Measurements from ENCODE around the gene GRID1. TPM values are rescaled to one million over a fixed set of nuclear protein-coding genes. Genes with fewer than 3 reads are reported as not detected.

The GRID1 gene
- total RNA-seq, 1 experiment from 2014 or later: not detected

DNA sequence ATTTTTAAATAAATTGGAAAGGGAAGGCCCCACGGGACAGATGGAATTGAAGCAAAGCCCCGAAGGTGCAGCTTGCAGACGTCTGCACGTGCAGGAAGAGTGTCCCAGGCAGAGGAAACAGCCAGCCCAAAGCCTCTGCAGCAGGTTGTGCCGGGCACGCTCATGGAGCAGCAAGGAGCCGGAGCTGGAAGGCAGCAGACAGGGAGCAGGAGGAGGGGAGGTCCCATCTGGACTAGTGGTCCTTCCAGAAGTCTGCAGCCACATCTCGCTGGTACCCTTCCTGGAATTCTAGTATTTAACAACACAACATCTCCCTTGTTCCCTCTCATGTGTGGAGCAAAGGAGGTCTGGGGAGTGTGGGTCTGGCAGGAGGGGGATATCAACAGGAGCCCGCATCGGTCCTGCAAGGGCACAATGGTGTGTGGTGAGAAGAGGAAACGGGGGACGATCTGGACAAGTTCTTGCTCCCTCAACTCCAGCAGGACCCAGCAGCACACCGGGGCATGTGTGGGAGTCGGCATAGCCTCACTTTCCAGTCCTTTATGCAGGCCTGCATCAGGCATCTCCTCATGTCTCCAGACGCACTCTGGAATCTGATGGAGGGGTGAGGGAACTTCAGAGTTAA is 169.3 kb downstream of the GRID1 start:
- Histone ChIP-seq H3K4me1 (ENCODE audit: insufficient read depth, low read length) (no peaks in the 10 kb centered on the region), H3K9me3 (ENCODE audit: low read length) (no peaks in the 10 kb centered on the region), H4K20me1 (ENCODE audit: low read length) (no peaks in the 10 kb centered on the region), H3K9ac (ENCODE audit: low read length) (no peak overlapping the region), H2AFZ (ENCODE audit: low read length) (no peak overlapping the region), H3K27ac (ENCODE audit: low read length) (no peak overlapping the region), H3K4me3 (ENCODE audit: low read length) (no peak overlapping the region), H3K79me2 (ENCODE audit: low read length) (no peaks in the 10 kb centered on the region), H3K4me2 (ENCODE audit: low read length) (no peak overlapping the region), H3F3A (ENCODE audit: low read length, unreplicated experiment) (no peaks in the 10 kb centered on the region), H3K36me3 (ENCODE audit: low read depth, low read length) (no peaks in the 10 kb centered on the region), H3K9me2 (replicated peaks; ENCODE audit: low read length) (no peaks in the 10 kb centered on the region), H3K27me3 (ENCODE audit: low read length) (peaks cover 13% of the 10 kb centered on the region; the same call in 1 of the 2 replicates)
- intact Hi-C loops (cut with micrococcal nuclease): no loop called here
- ATAC-seq (no peak), DNase-seq (no peak)
- CTCF ChIA-PET: no interaction called here
- BruUV-seq (replicated peaks): no TSS peak
- POLR2A ChIA-PET (ENCODE audit: unreplicated experiment): no interaction called here
- TF ChIP-seq EZH2phosphoT487 (IDR thresholded peaks at IDR 0.05; ENCODE audit: borderline replicate concordance, low read length): no peak
- no peak for TF ChIP-seq CTCF (conservative IDR thresholded peaks at IDR 0.05; ENCODE audit: low read depth, low read length)
- no peak for TF ChIP-seq EZH2 (IDR thresholded peaks at IDR 0.05; ENCODE audit: low read length, unreplicated experiment)

- no peak for DNase-seq
- ChIA-PET POLR2A (ENCODE audit: unreplicated experiment) (no interaction called here), CTCF (no interaction called here)
- no peaks in the 10 kb centered on the region for H4K20me1 ChIP-seq (ENCODE audit: low read length)
- BruUV-seq (replicated peaks): no TSS peak
- H3F3A ChIP-seq (ENCODE audit: low read length, unreplicated experiment): no peaks in the 10 kb centered on the region
- peaks cover 13% of the 10 kb centered on the region; the same call in 1 of the 2 replicates for H3K27me3 ChIP-seq (ENCODE audit: low read length)
- intact Hi-C loops (cut with micrococcal nuclease): no loop called here
- no peaks in the 10 kb centered on the region for H3K9me3 ChIP-seq (ENCODE audit: low read length)
- H3K4me2 ChIP-seq (ENCODE audit: low read length): no peak overlapping the region
- H3K4me3 ChIP-seq (ENCODE audit: low read length): no peak overlapping the region
- no peaks in the 10 kb centered on the region for H3K9me2 ChIP-seq (replicated peaks; ENCODE audit: low read length)
- TF ChIP-seq EZH2 (IDR thresholded peaks at IDR 0.05; ENCODE audit: low read length, unreplicated experiment) (no peak), CTCF (conservative IDR thresholded peaks at IDR 0.05; ENCODE audit: low read depth, low read length) (no peak)
- H3K36me3 ChIP-seq (ENCODE audit: low read depth, low read length): no peaks in the 10 kb centered on the region
- no peak for ATAC-seq
- H3K4me1 ChIP-seq (ENCODE audit: insufficient read depth, low read length): no peaks in the 10 kb centered on the region
- no peaks in the 10 kb centered on the region for H3K79me2 ChIP-seq (ENCODE audit: low read length)
- no peak overlapping the region for H3K27ac ChIP-seq (ENCODE audit: low read length)
- no peak overlapping the region for H3K9ac ChIP-seq (ENCODE audit: low read length)
- H2AFZ ChIP-seq (ENCODE audit: low read length): no peak overlapping the region
Observed at GRCh38 chr10:86195521-86196157, 171.0 kb downstream of the GRID1 start.

- BruUV-seq (replicated peaks): no TSS peak
- CTCF ChIA-PET: no interaction called here
- no peaks in the 10 kb centered on the region for H3K4me1 ChIP-seq (ENCODE audit: insufficient read depth, low read length)
Observed at GRCh38 chr10:86194684-86195083, 171.9 kb downstream of the GRID1 start.

More at GRCh38 chr10:86194684-86195083, 171.9 kb downstream of the GRID1 start:
- H3K9ac ChIP-seq (ENCODE audit: low read length): no peak overlapping the region
- ATAC-seq (no peak), DNase-seq (no peak)
- POLR2A ChIA-PET (ENCODE audit: unreplicated experiment): no interaction called here
- no peaks in the 10 kb centered on the region for H4K20me1 ChIP-seq (ENCODE audit: low read length)
- intact Hi-C loops (cut with micrococcal nuclease): no loop called here
- no peak overlapping the region for H3K4me3 ChIP-seq (ENCODE audit: low read length)
- H3F3A ChIP-seq (ENCODE audit: low read length, unreplicated experiment): no peaks in the 10 kb centered on the region
- no peaks in the 10 kb centered on the region for H3K79me2 ChIP-seq (ENCODE audit: low read length)
- peaks cover 13% of the 10 kb centered on the region; the same call in 1 of the 2 replicates for H3K27me3 ChIP-seq (ENCODE audit: low read length)
- no peak overlapping the region for H2AFZ ChIP-seq (ENCODE audit: low read length)
- TF ChIP-seq EZH2phosphoT487 (IDR thresholded peaks at IDR 0.05; ENCODE audit: borderline replicate concordance, low read length) (no peak), CTCF (conservative IDR thresholded peaks at IDR 0.05; ENCODE audit: low read depth, low read length) (no peak), EZH2 (IDR thresholded peaks at IDR 0.05; ENCODE audit: low read length, unreplicated experiment) (no peak)
- no peak overlapping the region for H3K27ac ChIP-seq (ENCODE audit: low read length)
- no peaks in the 10 kb centered on the region for H3K9me3 ChIP-seq (ENCODE audit: low read length)
- H3K36me3 ChIP-seq (ENCODE audit: low read depth, low read length): no peaks in the 10 kb centered on the region
- no peak overlapping the region for H3K4me2 ChIP-seq (ENCODE audit: low read length)
- no peaks in the 10 kb centered on the region for H3K9me2 ChIP-seq (replicated peaks; ENCODE audit: low read length)

Data from PC-3 (cell line).